SK-N-MC (cell line): ENCODE data around the gene PRPF19.

Experiments used
- EZH2 ChIP-seq: fragments of 200-600 bp; sonication (generic); IDR thresholded peaks from one replicate; pipeline ENCODE4 v1.6.1; 2017; ENCODE audit warnings: antibody characterized with exemption
- POLR2AphosphoS5 ChIP-seq: IDR thresholded peaks from 2 replicates; pipeline ENCODE4 v1.6.1; 2012; ENCODE audit warnings: mild to moderate bottlenecking, low read depth, low read length, borderline replicate concordance

DNA sequence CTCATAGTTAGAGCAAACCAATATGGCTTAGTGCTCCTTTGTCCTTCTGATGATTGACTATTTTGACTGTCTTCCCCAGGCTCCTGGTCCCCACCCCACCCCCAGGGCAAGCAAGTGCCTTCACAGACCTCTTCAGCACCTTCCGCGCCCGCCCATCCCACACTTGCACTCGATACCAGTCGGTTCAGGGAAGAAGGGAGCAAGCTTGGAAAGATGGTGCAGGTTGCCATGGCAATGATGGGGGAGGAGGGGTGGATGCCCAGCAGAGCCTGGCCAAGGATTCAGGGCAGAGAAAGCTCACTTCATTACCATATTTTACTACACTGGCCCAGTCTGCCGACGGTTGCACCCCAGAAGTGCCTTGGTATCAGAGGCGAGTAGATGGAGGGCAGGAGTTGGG, 20.1 kb upstream of the PRPF19 start:
- TF ChIP-seq EZH2: no peak
- no peak for TF ChIP-seq POLR2AphosphoS5
